Central memory CD4-positive, alpha-beta T cell (primary cell): ENCODE results near the gene SLX9.

ENCODE experiments used
- DNase-seq: peaks from one replicate; pipeline ENCODE4 v3.0.0; 2022

Gene SLX9

DNA sequence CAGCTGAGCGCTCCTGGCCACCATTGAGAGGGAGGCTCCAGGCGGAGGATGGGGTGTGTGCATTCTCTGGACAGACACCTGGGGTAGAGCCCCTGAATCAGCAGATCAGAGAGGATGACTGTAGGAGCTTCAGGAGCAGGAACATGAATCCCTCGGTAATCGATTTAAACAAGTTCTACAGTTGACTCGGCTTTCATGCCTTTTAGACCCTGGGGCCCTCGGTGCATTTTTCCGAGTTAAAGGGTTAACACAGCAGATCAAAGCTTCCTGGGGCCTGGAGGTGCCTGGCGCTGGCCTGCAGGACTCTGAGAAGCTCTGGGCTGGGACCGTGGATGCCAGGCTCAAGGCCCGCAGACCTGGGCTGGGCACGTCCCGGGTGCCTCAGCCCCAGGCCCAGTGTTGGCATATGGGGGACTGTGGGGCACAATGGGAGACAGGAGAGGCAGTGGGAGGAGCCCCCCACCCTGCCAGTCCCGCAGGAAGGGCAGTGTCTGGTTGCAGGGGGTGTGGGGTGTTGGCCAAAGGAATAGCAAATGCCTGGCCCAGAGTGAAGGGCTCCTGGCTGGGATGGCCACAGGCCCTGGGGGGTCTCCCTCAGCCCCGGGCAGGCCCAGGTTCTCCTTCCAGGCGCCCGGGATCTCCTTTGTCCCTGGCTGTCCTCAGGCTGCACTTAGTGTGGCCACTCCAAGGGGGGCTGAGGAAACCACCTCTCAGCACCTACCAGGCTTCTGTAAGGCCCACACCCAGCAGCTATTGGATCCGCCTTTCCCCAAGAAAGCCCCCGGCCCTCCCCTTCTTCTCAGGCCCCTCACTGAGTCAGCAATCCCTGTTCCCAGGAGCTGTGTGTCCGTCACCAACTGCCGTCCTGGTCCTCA is 40.1 kb downstream of the SLX9 start:
- no peak for DNase-seq

DNA sequence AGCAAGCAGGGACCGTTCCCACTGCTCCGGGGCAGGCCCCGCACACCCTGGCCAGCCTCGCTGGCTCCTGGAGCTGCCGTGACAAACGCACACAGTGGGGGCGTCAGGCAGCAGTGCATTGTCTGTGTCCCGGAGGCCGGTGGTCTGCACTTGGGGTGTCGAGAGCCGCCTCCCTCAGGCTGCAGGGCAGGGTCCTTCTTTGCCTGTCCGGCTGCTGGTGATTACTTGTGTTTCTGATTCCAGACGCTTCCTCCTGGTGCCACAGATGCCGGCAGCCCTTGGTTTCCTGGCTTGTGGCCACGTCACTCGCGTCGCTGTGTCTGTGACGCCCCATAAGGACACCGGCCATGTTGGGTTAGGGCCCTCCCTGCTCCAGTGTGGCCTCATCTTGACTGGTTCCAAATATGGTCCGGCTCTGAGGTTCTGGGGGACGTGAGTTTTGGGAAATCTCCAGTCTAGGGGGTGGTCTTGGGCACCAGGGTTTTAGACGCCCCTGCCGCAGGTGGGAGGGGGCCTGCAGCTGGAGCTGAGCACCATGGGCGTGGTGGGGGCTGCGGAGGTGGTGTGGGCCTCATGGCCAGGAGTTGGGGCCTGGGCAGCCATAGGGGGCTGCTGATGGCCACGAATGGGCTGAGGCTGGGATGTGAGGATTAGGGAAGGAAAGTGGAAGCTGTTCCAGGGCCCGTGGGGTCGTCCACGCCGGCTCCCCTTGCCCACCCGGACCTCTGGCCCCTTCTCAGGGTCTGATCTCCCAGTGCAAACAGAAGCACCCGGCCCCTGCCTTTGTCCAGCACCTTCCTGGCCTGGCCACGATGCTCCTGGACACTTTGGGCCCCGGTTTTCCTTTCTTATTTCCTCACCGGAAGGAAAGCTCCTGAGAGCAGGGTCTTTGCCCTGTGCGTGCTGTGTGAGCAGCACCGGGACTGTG is 41.0 kb downstream of the SLX9 start:
- no peak for DNase-seq

DNA sequence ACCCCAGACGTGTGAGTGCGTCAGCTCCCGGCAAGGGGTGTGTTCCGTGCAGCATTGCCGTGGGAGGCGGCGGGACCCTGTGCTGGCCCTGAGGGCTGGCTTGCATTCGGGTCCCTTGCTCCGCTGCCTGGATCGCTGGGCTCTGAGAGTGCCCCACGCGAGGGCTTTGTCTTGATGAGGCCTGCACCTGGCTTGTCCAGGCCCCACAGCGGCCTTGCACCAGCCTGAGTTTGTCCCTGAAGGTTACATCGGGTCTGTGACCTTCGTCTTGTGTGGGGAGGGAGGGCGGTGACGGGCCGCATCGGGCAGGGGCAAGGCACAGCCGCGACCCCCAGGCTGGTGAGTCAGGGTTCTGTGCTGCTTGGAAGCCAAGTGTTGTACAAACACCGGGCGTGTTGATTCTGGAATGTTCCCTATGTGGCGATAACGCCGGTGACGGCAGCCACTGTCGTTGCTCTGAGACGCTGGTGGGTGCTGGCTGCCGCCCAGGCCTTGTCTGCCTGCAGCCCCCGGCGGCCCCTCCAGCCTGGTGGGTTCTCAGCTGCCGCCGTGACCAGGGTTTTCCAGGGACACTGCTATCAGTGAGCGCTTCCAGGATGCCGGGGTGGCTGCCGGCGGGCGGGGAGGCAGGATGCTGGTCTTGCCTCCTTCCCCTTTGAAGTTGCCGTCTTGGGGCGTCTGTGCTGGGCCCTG is 42.9 kb downstream of the SLX9 start:
- no peak for DNase-seq

DNA sequence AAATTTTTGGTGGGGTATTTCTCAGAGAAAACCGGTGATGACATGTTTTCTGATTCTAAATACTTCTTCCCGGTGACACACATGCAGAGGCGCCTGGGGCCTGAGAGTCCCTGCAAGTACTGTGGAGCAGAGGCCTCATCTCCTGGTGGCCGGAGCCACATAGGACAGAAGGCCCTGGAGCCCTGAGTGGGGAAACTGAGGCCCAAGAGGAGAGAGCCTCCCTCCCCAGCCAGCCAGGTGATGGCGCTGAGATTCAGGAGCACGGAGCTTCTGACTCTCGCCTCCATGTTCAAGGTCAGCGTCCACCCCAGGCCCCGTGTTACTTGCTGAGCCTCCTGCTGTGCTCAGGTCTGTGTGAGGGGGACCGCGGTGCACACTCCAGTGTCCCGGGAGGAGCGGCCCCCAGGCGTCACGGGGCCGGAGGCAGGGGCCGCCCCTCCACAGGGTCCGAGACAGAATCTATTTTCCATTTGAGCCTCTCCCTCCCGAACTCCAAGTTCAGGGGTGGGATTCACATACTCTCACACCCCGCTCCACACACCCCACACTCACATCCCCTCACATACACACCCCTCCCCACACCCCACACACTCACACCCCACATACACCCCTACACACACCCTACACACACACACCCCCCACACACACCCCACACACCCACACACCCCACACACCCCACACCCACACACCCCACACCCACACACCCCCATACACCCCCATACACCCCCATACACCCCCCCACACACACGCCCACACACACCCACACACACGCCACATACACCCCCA is 43.8 kb downstream of the SLX9 start:
- no peak for DNase-seq

- DNase-seq = no peak
Measured at GRCh38 chr21:44984428-44984791, 44.6 kb downstream of the SLX9 start.

GRCh38 chr21:44984792-44985440 is 45.1 kb downstream of the SLX9 start:
- DNase-seq = no peak

DNA sequence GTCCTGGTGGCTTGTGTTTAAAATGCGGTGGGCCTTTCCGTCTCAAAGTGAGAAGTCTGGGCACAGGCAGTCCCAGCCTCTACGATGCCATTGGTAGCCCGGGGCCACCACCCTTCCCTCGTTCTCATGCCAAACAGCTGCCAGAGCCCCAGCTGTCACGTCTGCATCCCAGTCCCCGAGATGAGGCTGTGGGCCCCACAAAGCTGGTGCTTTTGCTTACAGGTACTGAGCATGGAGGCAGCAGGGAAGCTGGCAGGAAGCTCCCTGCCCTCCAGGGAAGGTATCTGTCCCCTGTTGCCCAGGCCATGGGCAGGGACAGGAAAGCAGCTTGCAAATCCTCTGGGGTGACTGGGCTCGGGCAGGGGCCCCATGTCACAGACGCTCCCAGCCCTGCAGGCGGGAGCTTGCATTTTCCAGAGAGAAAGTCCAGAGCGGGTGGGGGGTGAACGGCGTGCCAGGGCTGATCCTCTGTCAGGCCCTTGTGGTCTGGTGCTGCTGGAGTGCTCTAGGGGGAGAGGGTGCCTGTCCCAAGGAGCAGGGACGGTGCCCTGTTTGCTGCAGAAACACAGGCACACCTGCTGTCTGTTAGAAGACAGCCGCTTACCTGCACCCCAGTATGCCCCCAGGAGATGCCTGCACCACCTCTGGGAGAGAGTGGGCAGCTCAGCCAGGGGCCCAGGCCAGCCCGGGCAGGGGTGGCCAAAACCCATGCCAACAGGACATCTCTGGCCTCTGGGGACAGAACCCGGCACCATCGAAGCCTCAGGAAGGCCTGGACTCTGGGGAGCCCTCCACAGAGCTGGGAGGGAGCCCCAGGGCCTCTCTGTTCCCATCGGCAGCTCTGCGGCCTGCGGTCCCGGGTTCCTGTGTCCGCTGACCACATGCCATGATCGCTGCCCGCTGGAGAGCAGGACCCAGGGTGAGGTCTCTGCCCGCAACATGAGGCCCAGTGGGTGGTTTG is 45.9 kb downstream of the SLX9 start:
- no peak for DNase-seq

DNA sequence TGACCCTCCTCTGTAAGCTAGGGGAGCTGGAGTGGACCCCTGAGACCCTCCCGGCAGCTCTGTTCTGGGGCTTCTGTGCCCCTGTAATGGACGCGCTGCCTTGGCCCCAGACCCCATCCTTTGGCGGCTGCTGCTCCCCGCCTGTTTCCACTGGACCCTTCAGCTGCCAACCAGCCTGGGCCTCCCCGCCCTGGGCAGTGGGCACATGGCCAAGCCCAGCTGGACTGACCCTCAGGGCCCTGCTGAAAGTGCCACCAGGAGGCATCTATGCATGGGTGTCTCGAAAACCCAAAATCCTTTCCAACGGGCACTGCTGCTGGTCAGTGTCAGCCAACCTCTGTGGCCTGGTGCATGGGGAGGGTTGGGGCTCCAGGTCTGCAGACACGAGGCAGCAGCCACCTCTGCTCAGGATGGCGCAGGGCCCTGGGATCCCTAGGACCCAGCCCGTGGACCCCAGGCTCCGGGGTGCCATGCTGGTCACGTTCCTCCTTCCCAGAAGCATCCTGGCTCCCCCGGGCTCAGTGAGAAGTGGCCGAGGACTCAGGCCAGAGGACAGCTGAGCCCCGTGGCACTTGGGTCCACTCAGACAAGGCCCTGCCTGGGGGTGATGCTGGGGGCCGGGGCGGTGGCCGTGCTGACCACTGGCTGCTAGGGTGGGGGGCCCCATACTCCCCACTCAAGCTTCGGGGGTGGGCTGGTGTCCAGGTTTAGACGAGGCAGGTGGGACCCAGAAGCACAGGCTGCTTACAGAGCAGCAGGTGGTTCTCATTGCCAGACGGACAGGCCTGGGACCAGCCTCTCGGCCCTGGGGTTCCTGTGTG is 46.9 kb downstream of the SLX9 start:
- DNase-seq = no peak

GRCh38 chr21:44987301-44987885 is 47.6 kb downstream of the SLX9 start:
- DNase-seq = no peak

DNA sequence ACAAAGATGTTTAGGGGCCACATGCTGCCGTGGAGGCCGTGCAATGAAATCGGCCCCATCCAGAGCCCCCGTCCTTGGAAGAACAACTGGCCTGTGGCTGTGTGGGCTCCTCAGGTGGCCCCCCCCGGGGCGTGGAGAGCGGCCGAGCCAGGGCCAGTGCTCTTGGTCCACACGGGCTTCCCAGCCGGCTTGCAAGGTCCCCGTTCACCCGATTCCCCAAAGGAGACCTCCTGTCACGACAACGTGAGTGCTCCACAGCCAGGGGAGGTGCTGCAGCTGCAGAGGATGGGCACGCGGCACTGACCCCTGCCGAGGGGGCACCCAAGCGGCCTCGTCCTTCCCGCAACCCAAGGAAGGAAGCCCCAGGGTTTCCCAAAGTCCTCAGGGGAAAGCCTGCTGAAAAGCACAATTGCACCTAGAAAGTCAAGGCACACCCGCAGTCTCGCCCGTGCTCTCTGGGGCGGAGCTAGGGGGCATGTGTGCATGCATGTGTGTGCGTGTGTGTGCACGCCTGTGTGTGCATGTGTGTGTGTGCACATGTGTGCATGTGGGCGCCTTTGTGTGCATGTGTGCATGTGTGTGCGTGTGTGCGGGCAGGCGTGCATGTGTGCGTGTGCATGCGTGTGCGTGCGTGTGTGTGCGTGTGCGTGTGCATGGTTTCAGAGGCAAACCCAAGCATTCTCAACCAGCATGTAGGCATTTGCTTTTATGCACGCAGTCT is 48.2 kb downstream of the SLX9 start:
- DNase-seq = no peak

DNA sequence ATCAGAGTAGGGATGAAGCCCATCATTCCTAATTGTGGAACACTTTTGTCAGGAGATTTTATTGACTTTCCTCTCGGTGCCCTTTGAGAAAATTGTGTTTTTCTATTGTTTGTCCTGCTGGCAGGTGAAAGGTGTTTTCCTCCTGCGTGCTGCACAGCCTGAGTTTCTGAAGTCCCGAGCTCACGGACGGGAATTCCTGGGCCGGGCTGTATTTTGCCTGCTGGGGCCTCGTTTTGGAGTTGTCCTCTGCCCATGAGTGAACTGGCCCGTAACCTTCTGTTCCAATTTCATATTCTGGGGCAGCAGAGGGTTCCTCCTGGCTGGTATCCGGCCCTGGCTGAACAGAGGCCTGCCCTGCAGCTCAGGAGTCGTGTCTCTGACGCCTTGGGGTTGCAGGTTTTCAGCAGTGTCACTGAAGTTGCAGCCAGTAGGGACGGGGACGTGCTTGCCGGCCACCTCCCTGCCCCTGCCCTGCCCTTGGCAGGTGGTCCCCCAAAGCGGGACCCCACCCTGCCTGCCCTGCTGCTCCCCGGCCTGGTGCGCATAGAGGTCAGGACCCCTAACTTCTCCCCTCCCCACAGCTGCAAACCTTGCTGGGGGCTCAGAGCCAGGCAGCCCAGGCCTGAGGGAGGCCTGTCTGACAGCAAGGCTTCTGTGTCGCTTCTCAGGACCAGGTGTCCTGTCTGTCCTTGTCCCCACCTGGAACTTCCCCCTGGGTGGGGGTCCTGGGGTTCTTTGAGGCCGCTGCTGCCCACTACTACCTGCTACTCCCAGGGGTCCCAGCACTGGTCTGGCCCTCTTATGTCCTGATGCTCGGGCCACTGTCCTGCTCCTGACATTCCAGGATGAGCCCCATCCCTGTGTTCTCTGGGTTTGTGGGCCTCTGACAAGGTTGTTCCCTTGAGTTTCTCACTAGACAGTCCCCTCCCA is 49.0 kb downstream of the SLX9 start:
- DNase-seq = no peak

GRCh38 chr21:44989537-44989886 is 49.7 kb downstream of the SLX9 start:
- no peak for DNase-seq

DNA sequence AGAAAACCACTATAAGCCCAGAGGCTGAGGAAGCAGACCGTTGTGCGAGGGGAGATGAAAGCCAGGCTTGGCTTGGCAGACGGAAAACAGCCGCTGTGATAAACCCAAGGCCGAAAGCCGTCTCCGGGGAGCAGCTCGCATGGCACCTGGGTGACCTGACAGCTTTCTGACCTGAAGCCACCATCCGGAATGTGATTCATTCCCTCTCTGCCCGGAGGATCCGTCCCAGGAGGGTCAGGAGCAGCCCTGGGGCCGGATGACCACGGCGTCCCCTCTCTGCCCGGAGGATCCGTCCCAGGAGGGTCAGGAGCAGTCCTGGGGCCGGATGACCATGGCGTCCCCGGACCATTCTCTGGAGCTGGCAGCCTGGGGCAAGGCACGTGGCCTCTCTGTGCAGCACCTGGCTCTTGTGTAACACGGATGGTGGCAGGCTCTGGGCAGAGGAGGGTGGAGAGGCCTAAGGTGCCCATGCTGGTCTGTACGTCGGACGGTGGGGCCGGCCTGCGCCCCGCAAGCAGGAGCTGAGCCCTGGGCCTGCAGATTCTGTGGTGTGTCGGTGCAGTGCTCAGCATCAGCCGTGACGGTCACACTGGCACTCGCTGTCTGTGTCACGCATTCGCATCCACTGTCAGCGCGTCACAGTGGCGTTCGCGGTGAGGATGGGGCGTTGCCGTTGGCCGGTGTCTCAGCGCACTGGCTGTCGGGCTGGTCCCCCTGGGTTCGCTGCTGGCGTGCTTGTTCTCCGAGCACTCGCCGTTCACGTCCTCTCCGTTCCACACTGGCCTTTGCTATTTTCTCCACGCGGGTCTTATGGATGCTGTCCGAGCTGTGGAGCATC is 50.3 kb downstream of the SLX9 start:
- no peak for DNase-seq

GRCh38 chr21:44990921-44991320 is 51.1 kb downstream of the SLX9 start:
- no peak for DNase-seq

DNA sequence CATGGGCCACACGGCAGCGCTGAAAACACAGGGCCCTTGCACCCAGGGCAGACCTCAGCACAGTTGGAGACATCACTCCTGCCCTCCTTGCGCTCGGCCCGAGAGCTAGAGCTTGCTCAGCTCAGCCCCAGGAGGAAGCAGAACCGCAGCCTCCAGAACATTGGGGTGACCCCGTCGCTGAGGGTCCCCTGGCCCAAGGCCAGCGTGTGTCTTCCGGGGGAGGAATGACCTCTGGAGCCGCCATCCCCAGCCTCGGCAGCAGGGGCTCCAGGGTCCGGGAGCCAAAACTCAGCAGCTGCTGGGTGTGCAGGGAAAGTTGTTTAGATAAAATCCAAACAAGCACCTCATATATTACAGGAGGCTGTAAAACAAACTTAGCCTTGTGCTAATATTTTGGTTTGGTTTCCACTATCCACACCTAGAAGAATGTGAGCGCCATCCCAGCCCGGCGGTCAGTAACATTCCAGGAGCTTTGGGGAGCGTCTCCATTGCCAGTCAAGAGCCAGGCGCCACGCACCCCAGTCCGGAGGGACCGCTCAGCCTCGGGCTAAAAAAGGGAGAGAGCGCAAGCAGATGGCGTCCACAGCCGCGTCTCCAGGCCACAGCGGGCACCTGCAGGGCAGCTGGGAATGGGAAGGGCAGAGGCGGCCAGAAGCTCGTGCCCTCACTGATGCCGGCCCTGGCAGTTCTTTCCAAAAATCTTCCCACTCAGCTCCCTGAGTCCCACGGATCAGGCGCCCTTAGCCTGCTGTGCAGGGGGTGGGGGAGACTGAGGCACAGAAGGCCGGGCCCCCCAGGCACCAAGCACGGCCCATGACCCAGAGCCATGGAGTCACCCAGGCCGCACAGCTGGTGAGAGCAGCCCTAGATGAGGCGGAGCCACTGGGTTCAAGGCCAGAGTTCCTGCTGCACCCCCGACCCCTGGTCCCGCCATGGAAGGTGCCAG is 52.0 kb downstream of the SLX9 start:
- DNase-seq = no peak
